ENCODE results near the gene KCNK6. TPM values are rescaled to one million over a fixed set of nuclear protein-coding genes. Genes with fewer than 3 reads are reported as not detected.

The KCNK6 gene
- total and polyA plus RNA-seq, 2 donors from 2014 or later: 2.2 to 7.2 TPM

GRCh38 chr19:38374332-38375097 is 54.9 kb downstream of the KCNK6 start, which contains the start of gene PSMD8:
TSS of gene PSMD8 (plus strand) at chr19:38374571. CDS start at chr19:38374602, 31 bp downstream.
- H3K9ac ChIP-seq (ENCODE audit: low read length in 3 of 3): peak within 1 kb of the TSS; percentile 78 to 86 (median 81)
- peak; percentile 97 for FAIRE-seq
- H3K4me1 ChIP-seq (ENCODE audit: control insufficient read depth in 2 of 3, insufficient read depth in 2 of 3, low read depth in 1 of 3, low read length in 3 of 3): peaks cover 0 to 13% (median 12%) of the 10 kb centered on the region in 3 donors
- peak within 1 kb of the TSS; percentile 84 to 88 for H3K27ac ChIP-seq (ENCODE audit: low read depth in 2 of 2, low read length in 2 of 2)
- H3K36me3 ChIP-seq (ENCODE audit: control insufficient read depth in 2 of 3, insufficient read depth in 3 of 3, low read length in 3 of 3): peaks cover 0 to 7% (median 2%) of the 10 kb centered on the region in 3 donors
- peak; percentile 35 for TF ChIP-seq CTCF (IDR thresholded peaks at IDR 0.05; ENCODE audit: borderline replicate concordance, extremely low read depth, insufficient read depth)
- intact Hi-C loops (cut with DNase I): no loop called here
- no peaks in the 10 kb centered on the region for H3K27me3 ChIP-seq (ENCODE audit: control insufficient read depth, insufficient read depth, low read length)
- no peaks in the 10 kb centered on the region for H3K9me3 ChIP-seq (ENCODE audit: control insufficient read depth in 2 of 3, insufficient read depth in 1 of 3, low read length in 3 of 3)
- DNase-seq: peak; percentile 99 to 100 (median 99)
- H3K4me3 ChIP-seq (ENCODE audit: low read length in 3 of 3): peak within 1 kb of the TSS; percentile 80 to 90 (median 84)

- H3K36me3 ChIP-seq (ENCODE audit: control insufficient read depth in 2 of 3, insufficient read depth in 3 of 3, low read length in 3 of 3): peaks cover 0 to 7% (median 2%) of the 10 kb centered on the region in 3 donors
- H3K4me3 ChIP-seq (ENCODE audit: low read length in 3 of 3): peak overlapping the region; percentile 80 to 90 (median 84)
- DNase-seq: peak in 1 of 5 donors; percentile 78
- peak overlapping the region; percentile 43 to 88 for H3K27ac ChIP-seq (ENCODE audit: low read depth in 2 of 2, low read length in 2 of 2)
- peaks cover 0 to 13% (median 12%) of the 10 kb centered on the region in 3 donors for H3K4me1 ChIP-seq (ENCODE audit: control insufficient read depth in 2 of 3, insufficient read depth in 2 of 3, low read depth in 1 of 3, low read length in 3 of 3)
- no peak for FAIRE-seq
- no peaks in the 10 kb centered on the region for H3K27me3 ChIP-seq (ENCODE audit: control insufficient read depth, insufficient read depth, low read length)
- H3K9me3 ChIP-seq (ENCODE audit: control insufficient read depth in 2 of 3, insufficient read depth in 1 of 3, low read length in 3 of 3): no peaks in the 10 kb centered on the region
- intact Hi-C loops (cut with DNase I): no loop called here
- no peak for TF ChIP-seq CTCF (IDR thresholded peaks at IDR 0.05; ENCODE audit: borderline replicate concordance, extremely low read depth, insufficient read depth)
- peak overlapping the region; percentile 78 to 86 (median 81) for H3K9ac ChIP-seq (ENCODE audit: low read length in 3 of 3)
Observed at GRCh38 chr19:38375098-38375493, 55.5 kb downstream of the KCNK6 start.

- Histone ChIP-seq H3K9me3 (ENCODE audit: control insufficient read depth in 2 of 3, insufficient read depth in 1 of 3, low read length in 3 of 3) (no peaks in the 10 kb centered on the region), H3K4me1 (ENCODE audit: control insufficient read depth in 2 of 3, insufficient read depth in 2 of 3, low read depth in 1 of 3, low read length in 3 of 3) (peaks cover 0 to 13% (median 12%) of the 10 kb centered on the region in 3 donors), H3K4me3 (ENCODE audit: low read length in 3 of 3) (peak overlapping the region; percentile 80 to 90 (median 84)), H3K27me3 (ENCODE audit: control insufficient read depth, insufficient read depth, low read length) (no peaks in the 10 kb centered on the region), H3K27ac (ENCODE audit: low read depth in 2 of 2, low read length in 2 of 2) (no peak overlapping the region), H3K36me3 (ENCODE audit: control insufficient read depth in 2 of 3, insufficient read depth in 3 of 3, low read length in 3 of 3) (peaks cover 0 to 9% (median 2%) of the 10 kb centered on the region in 3 donors), H3K9ac (ENCODE audit: low read length in 3 of 3) (peak overlapping the region in 2 of 3 donors; percentile 78 to 81)
- TF ChIP-seq CTCF (IDR thresholded peaks at IDR 0.05; ENCODE audit: borderline replicate concordance, extremely low read depth, insufficient read depth): no peak
- DNase-seq (peak in 1 of 5 donors; percentile 70), FAIRE-seq (no peak)
- intact Hi-C loops (cut with DNase I): no loop called here
Observed at GRCh38 chr19:38375748-38376147, 56.1 kb downstream of the KCNK6 start.

All from kidney (tissue), 14 donors.